GM13977 (cell line): ENCODE data around the gene ARFGAP1.

Source experiments
- DNase-seq: peaks from one replicate; pipeline ENCODE4 v3.0.0; 2012; ENCODE audit warnings: low spot score
- in situ Hi-C: fragments of 300-500 bp; cut with MboI; formaldehyde crosslinking; loops from one replicate; pipeline ENCODE4 v1.12.0; 2022; ENCODE audit warnings: low sequenced_read_pairs, low pct_unique_long_range_greater_than_20kb, mixed read lengths, inconsistent platforms; ENCODE audit not compliant: unreplicated experiment
- TF ChIP-seq, protein P1 (sequence below): IDR thresholded peaks from 2 replicates; pipeline ENCODE4 v1.5.1; 2012; ENCODE audit warnings: mild to moderate bottlenecking, control low read depth; ENCODE audit not compliant: insufficient read depth; ENCODE audit errors: extremely low read depth, missing control alignments

Gene ARFGAP1

DNA sequence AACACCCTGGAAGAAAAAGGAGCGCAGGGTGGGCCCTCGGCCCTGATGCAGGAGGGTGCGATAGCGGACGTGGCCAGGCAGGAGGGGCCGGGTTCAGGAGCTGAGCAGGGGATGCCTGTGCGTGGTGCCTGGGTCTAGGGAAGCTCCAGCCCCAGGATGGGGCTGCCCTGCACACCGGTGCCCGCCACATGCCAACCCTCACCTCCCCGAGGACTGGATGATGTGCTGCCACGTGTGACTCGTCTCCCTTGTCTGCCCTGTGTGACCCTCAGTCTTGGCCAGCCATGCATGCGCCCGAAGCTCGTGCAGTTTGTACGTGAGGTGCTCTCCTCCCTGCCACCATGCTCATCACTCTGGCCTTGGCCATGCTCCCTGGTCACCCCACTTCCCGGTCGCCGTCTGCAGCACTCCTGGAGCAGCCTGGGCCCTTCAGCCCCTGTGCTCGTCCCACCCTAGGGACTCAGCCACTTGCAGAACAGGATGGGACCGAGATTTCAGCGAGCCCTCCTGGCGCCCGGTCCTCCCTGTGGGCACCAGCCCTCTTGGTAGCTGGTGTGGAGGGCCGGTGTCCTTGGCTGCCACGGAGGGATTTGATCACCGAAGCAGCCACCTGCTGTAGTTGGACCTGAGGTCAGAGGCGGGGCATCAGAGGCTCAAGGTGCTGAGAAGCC lies 16.1 kb downstream of the ARFGAP1 start:
- TF ChIP-seq, protein P1, sequence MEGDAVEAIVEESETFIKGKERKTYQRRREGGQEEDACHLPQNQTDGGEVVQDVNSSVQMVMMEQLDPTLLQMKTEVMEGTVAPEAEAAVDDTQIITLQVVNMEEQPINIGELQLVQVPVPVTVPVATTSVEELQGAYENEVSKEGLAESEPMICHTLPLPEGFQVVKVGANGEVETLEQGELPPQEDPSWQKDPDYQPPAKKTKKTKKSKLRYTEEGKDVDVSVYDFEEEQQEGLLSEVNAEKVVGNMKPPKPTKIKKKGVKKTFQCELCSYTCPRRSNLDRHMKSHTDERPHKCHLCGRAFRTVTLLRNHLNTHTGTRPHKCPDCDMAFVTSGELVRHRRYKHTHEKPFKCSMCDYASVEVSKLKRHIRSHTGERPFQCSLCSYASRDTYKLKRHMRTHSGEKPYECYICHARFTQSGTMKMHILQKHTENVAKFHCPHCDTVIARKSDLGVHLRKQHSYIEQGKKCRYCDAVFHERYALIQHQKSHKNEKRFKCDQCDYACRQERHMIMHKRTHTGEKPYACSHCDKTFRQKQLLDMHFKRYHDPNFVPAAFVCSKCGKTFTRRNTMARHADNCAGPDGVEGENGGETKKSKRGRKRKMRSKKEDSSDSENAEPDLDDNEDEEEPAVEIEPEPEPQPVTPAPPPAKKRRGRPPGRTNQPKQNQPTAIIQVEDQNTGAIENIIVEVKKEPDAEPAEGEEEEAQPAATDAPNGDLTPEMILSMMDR = no peak
- DNase-seq = no peak
- in situ Hi-C loops = no loop called here

DNA sequence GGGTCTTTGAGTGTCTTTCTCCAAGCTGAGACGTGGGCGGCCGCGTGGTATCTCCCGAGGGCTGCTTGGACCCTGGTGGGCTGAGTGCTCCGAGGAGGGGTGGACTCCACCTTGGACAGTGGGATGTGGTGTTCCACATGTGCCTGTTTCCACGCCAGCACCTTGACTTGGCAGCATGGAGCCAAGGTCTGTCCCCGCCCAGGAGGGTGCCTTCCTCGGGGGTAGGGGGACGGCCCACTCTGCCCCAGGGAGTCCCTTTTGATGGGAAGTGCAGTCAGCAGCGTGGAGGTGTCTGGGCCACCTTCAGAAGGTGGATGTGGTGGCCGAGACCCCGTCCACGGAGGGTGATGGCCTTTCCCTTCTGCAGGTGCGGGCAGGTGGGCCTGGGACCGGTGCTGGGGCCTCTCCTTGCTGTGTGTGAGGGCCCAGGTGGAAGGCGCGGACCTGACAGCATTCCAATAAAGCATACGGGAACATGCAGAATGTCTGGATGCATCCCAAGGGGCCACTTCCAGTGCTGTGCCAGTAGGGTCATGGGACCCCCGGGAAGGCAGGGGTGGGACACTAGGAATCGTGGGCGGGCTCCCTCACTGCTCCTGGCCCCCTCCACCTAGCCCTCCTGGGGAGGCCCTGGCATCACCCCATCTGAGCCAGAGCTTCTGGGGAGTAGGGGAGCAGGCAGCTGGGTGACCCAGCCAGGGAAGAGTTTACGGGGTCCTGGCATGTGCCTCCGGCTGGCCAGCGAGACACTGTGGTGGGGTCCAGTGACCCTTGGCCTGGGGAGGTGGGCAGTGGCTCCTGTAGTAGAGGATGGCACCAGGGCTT lies 16.9 kb downstream of the ARFGAP1 start:
- in situ Hi-C loops = no loop called here
- TF ChIP-seq, protein P1 = no peak
- DNase-seq = no peak

DNA sequence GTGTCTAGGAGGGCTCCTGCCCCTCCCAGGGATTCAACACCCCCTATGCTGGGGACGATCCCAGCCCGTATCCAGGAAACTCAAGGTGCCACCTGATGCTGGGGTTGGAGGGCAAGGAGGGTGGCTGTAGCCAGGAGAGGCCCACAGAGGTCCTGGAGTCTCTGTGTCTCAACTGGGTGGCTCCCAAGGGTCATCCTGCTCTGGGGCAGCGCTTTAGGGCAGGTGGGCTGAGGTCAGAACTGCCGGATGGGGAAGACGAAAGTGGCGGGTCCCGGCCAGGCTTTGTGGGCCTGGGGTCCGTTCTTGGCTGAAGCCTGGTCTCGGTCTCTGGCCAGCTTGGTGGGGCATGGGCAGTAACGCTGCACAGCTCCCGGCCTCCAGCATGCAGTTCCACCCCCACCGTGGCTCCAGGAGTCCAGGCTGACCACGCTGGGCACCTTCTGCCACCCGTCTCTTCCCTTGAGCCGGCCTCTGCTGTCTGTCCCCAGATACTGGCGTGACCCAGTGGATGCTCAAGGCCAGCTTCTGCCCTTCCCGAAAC lies 17.6 kb downstream of the ARFGAP1 start:
- TF ChIP-seq, protein P1 = no peak
- DNase-seq = no peak
- in situ Hi-C loops = no loop called here

DNA sequence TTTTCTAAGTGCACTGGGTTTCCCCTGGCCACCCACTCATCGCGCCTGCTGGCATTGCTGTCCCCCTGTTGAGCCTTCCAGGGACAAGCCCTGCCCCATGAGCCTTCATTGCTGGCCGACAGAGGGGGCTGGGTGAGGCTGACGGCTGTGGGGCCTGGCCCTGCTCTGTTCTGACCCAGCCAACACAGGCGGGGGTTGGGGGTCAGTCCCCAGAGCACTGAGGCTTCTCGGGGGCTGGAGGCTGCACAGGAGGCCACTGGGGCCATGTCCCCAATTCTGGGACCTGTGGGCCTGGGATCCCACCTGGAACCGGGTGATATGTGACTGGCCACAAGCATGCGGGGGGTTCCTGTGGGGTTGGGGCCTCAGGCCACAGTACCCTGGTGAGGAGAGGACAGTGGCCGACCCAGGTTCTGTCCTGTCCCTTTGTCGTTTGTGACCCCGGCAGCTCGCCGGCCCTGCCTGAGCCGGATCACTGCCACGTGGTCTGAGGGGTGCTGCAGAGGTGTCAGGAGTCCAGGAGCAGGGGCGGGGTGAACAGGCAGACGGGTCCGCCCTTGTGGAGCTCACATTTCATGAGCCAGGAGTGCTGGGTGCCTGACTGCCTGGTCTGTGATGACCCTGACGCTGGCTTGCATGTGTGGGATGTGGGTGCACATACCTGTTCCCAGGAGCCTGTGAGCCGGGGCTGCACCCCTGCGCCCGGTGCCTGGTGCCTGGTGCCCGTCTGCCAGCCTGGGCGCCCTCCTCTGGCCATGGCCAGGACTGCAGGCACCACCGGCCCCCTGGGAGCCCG lies 18.3 kb downstream of the ARFGAP1 start:
- peak; percentile 88 for DNase-seq
- in situ Hi-C loops = no loop called here
- TF ChIP-seq, protein P1 = peak; percentile 76

DNA sequence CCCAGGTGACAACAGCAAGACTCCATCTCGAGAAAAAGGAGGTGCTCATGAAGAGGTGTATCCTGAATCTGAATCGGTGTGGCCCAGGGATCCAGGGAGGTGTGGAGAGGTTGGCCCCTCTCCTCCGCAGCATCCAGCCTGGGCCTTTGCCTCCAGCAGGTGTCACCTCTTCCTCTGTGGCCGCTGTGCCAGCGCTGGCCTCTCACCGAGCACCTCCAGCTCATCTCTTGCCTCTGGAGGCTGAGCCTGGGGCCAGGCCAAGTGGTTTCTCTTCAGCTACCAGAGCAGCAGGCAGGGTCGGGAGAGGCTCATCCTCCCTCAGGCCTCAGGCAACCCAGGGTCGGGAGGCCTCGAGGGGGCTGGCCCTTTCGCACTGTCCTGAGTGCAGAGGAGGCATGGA lies 19.2 kb downstream of the ARFGAP1 start:
- TF ChIP-seq, protein P1 = no peak
- in situ Hi-C loops = no loop called here
- no peak for DNase-seq

DNA sequence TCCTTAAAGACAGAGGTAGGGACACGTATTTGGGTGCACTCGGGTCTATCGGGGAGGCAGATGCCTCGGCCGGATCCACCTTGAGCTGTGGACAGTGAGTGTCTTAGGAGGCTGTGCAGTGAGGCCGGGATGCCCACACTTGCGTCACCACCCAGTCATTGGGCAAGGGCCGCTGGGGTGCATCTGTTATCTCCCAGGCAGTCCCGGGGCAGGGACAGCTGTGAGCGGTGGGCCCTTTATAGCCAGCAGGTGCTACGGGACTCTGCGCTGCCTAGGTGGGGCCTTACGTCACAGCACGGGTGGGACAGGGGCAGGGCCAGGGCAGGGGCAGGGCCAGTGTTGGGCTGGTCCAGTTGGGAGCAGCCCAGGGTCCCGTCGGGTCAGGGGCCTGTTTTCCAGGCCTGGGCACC lies 19.7 kb downstream of the ARFGAP1 start:
- in situ Hi-C loops = no loop called here
- no peak for DNase-seq
- TF ChIP-seq, protein P1 = no peak
